ENCODE data around the gene WWOX. TPM values are rescaled to one million over a fixed set of nuclear protein-coding genes. Genes with fewer than 3 reads are reported as not detected.

The WWOX gene
- total RNA-seq, 1 experiment from 2014 or later, result 18.0 TPM

- no peak for DNase-seq (ENCODE audit: low read depth)
Observed at GRCh38 chr16:78461496-78462287, 362.2 kb downstream of the WWOX start.

GRCh38 chr16:78462288-78463208, 363.1 kb downstream of the WWOX start:
- DNase-seq (ENCODE audit: low read depth), result no peak

GRCh38 chr16:78463591-78463990, 364.1 kb downstream of the WWOX start:
- no peak for DNase-seq (ENCODE audit: low read depth)

GRCh38 chr16:78464833-78465232, 365.4 kb downstream of the WWOX start:
- DNase-seq (ENCODE audit: low read depth), result no peak

- no peak for DNase-seq (ENCODE audit: low read depth)
Observed at GRCh38 chr16:78465730-78466129, 366.3 kb downstream of the WWOX start.

GRCh38 chr16:78469787-78470186, 370.3 kb downstream of the WWOX start:
- DNase-seq (ENCODE audit: low read depth), result no peak

- no peak for DNase-seq (ENCODE audit: low read depth)
Observed at GRCh38 chr16:78473031-78473699, 373.7 kb downstream of the WWOX start.

- no peak for DNase-seq (ENCODE audit: low read depth)
Observed at GRCh38 chr16:78474762-78475161, 375.3 kb downstream of the WWOX start.

GRCh38 chr16:78476615-78477014, 377.2 kb downstream of the WWOX start:
- DNase-seq (ENCODE audit: low read depth), result no peak

GRCh38 chr16:78478267-78478861, 378.9 kb downstream of the WWOX start:
- DNase-seq (ENCODE audit: low read depth), result no peak

GRCh38 chr16:78479723-78480122, 380.3 kb downstream of the WWOX start:
- no peak for DNase-seq (ENCODE audit: low read depth)

- no peak for DNase-seq (ENCODE audit: low read depth)
Observed at GRCh38 chr16:78480588-78480987, 381.1 kb downstream of the WWOX start.

- DNase-seq (ENCODE audit: low read depth), result no peak
Observed at GRCh38 chr16:78483124-78483992, 383.9 kb downstream of the WWOX start.

- no peak for DNase-seq (ENCODE audit: low read depth)
Observed at GRCh38 chr16:78484509-78485058, 385.1 kb downstream of the WWOX start.

- DNase-seq (ENCODE audit: low read depth), result no peak
Observed at GRCh38 chr16:78485188-78485916, 385.9 kb downstream of the WWOX start.

GRCh38 chr16:78485917-78486257, 386.4 kb downstream of the WWOX start:
- no peak for DNase-seq (ENCODE audit: low read depth)

GRCh38 chr16:78487471-78487870, 388.0 kb downstream of the WWOX start:
- no peak for DNase-seq (ENCODE audit: low read depth)

GRCh38 chr16:78489072-78489471, 389.6 kb downstream of the WWOX start:
- DNase-seq (ENCODE audit: low read depth), result no peak

GRCh38 chr16:78489631-78490030, 390.2 kb downstream of the WWOX start:
- no peak for DNase-seq (ENCODE audit: low read depth)

GRCh38 chr16:78490431-78490830, 391.0 kb downstream of the WWOX start:
- no peak for DNase-seq (ENCODE audit: low read depth)
